Measurements from ENCODE around the gene CDS1.

- no peak for TF ChIP-seq CTCF (IDR thresholded peaks at IDR 0.05)
- TF ChIP-seq POLR2A (IDR thresholded peaks at IDR 0.05) = no peak
- no peak for TF ChIP-seq POLR2AphosphoS5 (IDR thresholded peaks at IDR 0.05)
Observed at GRCh38 chr4:84689197-84689596, 106.3 kb downstream of the CDS1 start.

Measured in gastroesophageal sphincter (tissue), 3 donors.